CMK (cell line): ENCODE results near the gene ZDHHC5.
"Not testable (repeated sequence)": the region's sequence is repeated elsewhere in the genome, so short reads cannot be mapped to it uniquely, and the experiment has no call there.

ENCODE experiments used
- DNase-seq: peaks from one replicate; pipeline ENCODE4 v3.0.0-alpha.2; 2010; ENCODE audit warnings: low read depth

ZDHHC5 gene

DNA sequence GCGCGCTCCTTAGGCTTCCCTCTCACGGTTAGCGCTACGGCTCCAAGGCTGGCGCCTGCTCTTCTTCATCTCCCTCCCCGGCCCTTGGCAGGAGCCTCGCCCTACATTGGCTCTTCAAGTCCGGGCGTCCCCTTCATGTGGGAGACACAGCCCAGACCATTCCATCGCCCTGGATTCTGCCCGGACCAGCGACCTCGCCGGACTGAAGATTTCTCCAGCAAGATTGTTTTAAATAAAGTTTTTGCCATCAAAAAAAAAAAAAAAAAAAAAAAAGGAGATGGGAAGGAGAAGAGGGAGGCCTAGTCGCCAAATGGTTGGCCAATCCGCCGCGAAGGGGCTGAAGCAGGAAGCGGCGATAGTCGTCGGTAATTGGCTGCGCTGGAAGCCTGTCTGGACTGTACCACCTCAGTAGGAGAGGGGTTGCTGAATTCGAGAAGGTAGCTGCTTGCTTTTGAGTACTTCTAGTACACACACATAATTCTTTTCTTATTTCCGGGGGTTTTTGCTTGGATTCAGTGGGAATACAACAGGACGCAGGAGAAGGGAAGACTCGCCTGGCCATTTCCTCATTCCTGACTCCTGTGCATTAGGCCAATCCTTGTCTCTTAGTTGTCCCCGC, 688 bp upstream of the ZDHHC5 start:
- peak; percentile 94 for DNase-seq

DNA sequence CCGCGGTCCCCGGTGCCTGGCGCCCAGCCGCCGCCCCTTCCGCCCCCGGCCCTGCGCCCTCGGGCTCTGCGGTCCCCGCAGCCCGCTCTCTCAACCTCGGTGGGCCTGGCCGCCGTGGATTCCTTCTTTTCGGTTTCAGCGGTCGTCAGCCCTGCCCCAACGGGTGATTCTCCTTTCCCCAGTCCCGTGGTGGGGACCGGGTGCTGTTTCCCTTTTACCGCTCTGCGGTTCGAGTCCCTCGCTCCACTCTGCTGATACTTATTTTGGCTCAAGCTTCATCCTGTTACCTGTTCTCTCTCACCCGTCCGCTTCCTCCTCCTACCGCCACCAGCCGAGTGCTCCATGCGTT, 494 bp downstream of the ZDHHC5 start:
- DNase-seq = no peak

GRCh38 chr11:57674251-57674650, 6.3 kb downstream of the ZDHHC5 start:
- no peak for DNase-seq

DNA sequence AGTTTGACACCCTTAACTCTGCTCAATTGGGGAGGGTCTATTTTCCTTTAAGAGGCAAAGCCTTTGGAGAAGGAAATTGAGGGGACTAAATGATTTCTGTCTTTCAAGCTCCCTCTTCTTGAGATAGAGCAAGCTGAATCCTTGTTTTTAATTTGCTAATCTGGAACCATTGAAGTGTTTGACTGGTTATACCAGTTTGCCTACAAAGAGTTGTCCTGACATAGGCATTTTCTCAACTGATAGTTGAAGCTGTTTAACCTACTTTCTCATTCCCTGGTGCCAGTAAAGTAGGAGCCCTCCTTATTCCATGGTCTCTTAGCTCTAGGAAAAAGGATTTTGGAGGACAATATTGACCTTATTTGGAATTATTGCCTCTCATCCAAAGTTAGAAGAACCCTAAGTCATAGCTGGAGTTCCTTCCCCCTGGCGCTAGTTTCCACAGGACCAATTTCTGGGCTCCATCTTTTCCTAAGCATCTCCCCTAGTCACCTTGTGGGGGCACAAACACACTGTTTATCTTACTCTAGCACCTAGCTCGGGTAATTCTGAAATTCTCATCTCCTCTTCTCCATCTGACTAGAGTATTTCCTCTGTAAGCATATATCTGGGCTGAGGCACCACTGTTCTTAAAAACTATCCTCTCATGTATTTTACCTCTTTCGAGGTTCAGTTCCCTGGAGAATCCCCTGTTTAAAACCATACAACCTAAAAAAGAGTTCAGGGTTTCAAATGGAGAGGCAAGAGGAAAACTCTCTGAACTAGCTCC, 7.4 kb downstream of the ZDHHC5 start:
- DNase-seq = no peak

GRCh38 chr11:57679396-57679795, 11.5 kb downstream of the ZDHHC5 start:
- DNase-seq = no peak

GRCh38 chr11:57680552-57680874, 12.6 kb downstream of the ZDHHC5 start:
- DNase-seq = no peak

DNA sequence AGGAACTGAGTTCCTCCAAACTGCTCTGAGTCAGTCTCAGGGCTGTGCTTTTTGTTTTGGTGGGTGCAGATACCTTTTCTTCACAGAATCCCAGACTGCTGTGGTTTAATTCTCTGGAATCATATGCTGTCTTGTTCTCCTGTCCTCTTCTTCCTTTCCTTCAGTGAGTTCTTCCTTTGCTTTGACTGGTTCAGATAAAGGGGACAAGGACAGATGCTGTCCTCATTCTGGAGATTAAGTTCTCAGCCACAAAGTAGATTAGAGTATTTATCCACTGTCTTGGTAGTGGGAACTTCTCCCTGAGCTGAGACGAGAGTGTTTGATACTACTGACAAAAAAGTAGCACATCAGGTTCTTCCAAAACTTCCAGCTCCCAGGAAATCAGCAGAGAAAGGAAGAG, 13.3 kb downstream of the ZDHHC5 start:
- DNase-seq = no peak

DNA sequence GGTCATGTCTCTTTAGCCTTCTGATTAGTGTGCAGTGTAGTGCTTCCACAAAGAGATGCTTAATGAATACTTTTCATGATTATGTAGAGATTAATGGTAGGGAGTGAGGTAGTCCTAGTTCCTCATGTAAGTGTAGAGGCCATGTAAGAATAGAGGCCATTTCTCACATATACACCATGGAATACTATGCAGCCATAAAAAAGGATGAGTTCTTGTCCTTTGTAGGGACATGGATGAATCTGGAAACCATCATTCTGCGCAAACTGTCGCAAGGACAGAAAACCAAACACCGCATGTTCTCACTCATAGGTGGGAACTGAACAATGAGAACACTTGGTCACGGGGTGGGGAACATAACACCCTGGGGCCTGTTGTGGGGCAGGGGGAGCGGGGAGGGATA, 22.6 kb downstream of the ZDHHC5 start:
- not testable (repeated sequence) for DNase-seq

- no peak for DNase-seq
These were observed 31.0 kb downstream of the ZDHHC5 start for GRCh38 chr11:57698843-57699365.

DNA sequence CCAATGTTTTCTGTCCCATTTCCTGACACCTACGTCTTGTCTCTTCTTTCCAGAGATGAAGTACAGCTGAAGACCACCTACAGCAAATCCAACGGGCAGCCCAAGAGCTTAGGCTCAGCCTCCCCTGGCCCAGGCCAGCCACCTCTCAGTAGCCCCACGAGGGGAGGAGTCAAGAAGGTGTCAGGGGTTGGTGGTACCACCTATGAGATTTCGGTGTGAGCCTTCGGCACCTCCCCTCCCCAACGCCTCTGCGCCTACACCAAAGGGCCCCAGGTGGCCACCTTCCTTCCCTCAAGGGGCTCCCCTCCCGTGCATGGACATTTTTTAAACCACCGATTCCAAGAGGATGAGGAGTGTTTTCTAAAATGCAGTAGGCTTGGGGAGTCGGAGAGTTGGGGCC, 31.9 kb downstream of the ZDHHC5 start:
- no peak for DNase-seq

DNA sequence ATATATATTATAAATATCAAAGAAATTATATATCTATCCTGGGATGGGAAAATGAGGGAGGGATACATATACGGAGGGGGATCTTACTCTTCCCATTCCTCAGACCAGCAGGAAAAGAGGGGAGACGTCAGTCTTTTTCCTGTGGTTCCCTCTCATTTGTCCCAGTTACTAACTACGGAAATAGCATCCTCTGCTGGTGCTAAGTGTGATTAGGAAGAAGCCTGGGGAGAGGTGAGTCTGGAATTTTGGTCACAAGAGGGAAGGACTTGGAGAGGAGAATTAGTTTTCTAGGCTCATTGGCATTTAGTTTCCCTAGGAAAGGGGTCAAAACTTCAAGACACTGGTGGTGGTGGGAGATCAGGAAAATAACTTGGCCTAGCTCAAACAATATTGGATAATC, 32.5 kb downstream of the ZDHHC5 start:
- DNase-seq = no peak

GRCh38 chr11:57703341-57703740, 35.4 kb downstream of the ZDHHC5 start:
- DNase-seq = no peak

GRCh38 chr11:57704932-57705331, 37.0 kb downstream of the ZDHHC5 start:
- DNase-seq = no peak

- not testable (repeated sequence) for DNase-seq
These were observed 37.5 kb downstream of the ZDHHC5 start for GRCh38 chr11:57705432-57705831.

GRCh38 chr11:57709802-57710367, 42.0 kb downstream of the ZDHHC5 start:
- DNase-seq = no peak

- peak; percentile 33 for DNase-seq
These were observed 43.7 kb downstream of the ZDHHC5 start, which contains the start of gene MED19 for GRCh38 chr11:57711414-57712255. Gene MED19 (minus strand): TSS chr11:57712215. CDS start chr11:57712179, 36 bp downstream.

- DNase-seq = peak; percentile 83
These were observed 44.6 kb downstream of the ZDHHC5 start, which contains the start of gene TMX2 for GRCh38 chr11:57712256-57713150. Gene TMX2 (plus strand): TSS chr11:57712593. CDS start chr11:57712619, 26 bp downstream.

DNA sequence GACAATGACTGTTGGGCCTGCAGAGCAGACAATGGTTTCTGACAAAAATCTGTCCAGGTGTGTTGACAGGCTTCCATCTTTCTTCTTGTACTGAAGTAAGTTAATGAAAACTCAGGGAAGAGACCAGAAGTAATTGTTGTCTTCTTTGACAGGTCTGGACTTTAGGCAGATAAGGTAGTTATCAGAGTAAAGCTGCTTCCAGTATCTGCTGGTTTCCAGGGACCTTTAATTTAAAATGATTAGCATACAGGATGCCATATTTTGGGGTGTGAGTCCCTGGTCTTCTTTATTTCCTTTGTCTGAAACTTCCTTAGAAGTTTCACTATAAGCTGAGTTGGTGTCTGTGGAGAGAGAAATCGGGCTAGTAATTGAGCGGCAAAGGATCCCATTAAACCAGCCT, 45.9 kb downstream of the ZDHHC5 start:
- DNase-seq = no peak

DNA sequence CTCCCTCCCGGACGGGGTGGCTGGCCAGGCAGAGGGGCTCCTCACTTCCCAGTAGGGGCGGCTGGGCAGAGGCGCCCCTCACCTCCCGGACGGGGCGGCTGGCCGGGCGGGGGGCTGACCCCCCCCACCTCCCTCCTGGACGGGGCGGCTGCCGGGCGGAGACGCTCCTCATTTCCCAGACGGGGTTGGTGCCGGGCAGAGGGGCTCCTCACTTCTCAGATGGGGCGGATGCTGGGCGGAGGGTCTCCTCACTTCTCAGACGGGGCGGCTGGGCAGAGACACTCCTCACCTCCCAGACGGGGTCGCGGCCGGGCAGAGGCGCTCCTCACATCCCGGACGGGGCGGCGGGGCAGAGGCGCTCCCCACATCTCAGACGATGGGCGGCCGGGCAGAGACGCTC, 48.8 kb downstream of the ZDHHC5 start:
- DNase-seq = not testable (repeated sequence)

DNA sequence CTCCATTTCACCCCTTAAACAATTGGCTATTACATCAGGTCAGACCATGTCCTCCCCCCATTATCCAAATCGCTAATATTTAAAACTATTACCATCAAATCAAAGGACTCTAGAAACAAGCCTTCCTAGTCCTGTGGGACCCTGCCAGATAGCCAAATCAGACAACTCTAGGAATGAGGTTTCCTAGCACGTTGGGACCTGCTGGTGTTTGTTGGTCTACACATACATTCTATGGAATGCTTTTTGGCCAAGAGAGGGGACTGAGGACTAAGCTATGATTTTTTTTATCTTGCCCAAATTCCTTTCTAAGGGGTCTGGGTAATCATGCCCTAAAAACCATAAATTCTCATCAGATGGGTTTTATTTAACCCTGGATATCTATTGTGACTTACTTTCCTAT, 59.3 kb downstream of the ZDHHC5 start:
- DNase-seq = no peak

DNA sequence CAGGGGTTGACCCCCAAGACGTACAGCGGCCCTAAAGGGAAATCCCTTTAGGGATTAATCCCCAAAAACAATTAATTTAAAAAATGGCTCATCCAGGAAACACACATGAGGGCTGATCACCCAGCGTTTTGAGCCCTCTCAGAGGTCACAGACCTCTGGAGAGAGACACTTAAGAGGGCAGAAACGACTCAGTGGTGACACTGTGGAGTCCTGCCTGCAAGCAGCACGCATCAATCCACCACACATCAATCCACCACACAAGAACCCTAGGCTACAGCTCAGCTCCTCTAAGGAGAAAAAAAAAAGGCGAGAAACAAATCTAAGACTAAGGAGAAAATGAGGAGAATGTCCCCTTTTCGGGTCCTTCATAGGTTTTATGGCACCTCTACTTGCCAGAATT, 60.9 kb downstream of the ZDHHC5 start:
- no peak for DNase-seq
